DND-41 (cell line): ENCODE data around the gene FMN2.

Experiments
- ATAC-seq: fragments of 200-7000 bp; cut with Tn5 transposase; 3 replicates; pipeline ENCODE4 v1.9.1; 2021; ENCODE audit warnings: low read depth; ENCODE audit not compliant: insufficient read depth
- DNase-seq: peaks from one replicate; pipeline ENCODE4 v3.0.0-alpha.2; 2020
- H2AFZ ChIP-seq: 2 replicates; pipeline ENCODE4 v1.6.0; 2012; ENCODE audit warnings: low read depth, low read length
- H3K27ac ChIP-seq: 2 replicates; pipeline ENCODE4 v1.5.1; 2012; ENCODE audit warnings: low read length, inconsistent platforms
- H3K27me3 ChIP-seq: fragments of 200-600 bp; sonication (generic); 2 replicates; pipeline ENCODE4 v1.6.0; 2012; ENCODE audit warnings: low read length, mild to moderate bottlenecking, inconsistent platforms; ENCODE audit not compliant: insufficient read depth, poor library complexity
- H3K36me3 ChIP-seq: 2 replicates; pipeline ENCODE4 v1.5.1; 2012; ENCODE audit warnings: low read length, inconsistent platforms; ENCODE audit not compliant: insufficient read depth
- H3K4me1 ChIP-seq: 2 replicates; pipeline ENCODE4 v1.5.1; 2012; ENCODE audit warnings: mild to moderate bottlenecking, low read length; ENCODE audit not compliant: insufficient read depth
- H3K4me2 ChIP-seq: 2 replicates; pipeline ENCODE4 v1.6.0; 2012; ENCODE audit warnings: mild to moderate bottlenecking, moderate library complexity, low read length, inconsistent platforms; ENCODE audit not compliant: insufficient read depth
- H3K4me3 ChIP-seq, 2 experiments: fragments of 200-600 bp in 1 of 2; shearing (Covaris generic) in 1 of 2; 2 replicates each; pipeline ENCODE4 v1.5.1; 2012 to 2016; ENCODE audit warnings: inconsistent platforms in 2 of 2, low read length in 2 of 2, mild to moderate bottlenecking in 2 of 2, low read depth in 1 of 2, moderate library complexity in 1 of 2
- H3K79me2 ChIP-seq: 2 replicates; pipeline ENCODE4 v1.6.0; 2012; ENCODE audit warnings: low read length, inconsistent platforms; ENCODE audit not compliant: insufficient read depth
- H3K9ac ChIP-seq: 2 replicates; pipeline ENCODE4 v1.6.0; 2012; ENCODE audit warnings: low read depth, mild to moderate bottlenecking, inconsistent platforms, low read length, moderate library complexity
- H3K9me3 ChIP-seq: 2 replicates; pipeline ENCODE4 v1.5.1; 2012; ENCODE audit warnings: low read length, moderate library complexity, mild to moderate bottlenecking, inconsistent platforms; ENCODE audit not compliant: insufficient read depth, severe bottlenecking
- H4K20me1 ChIP-seq: 2 replicates; pipeline ENCODE4 v1.6.0; 2012; ENCODE audit warnings: low read length; ENCODE audit not compliant: insufficient read depth
- EZH2 ChIP-seq: IDR thresholded peaks from 3 replicates; pipeline ENCODE4 v1.6.1; 2012; ENCODE audit warnings: borderline replicate concordance, low read depth, mild to moderate bottlenecking, moderate library complexity, low read length, inconsistent platforms; ENCODE audit not compliant: severe bottlenecking
- TF ChIP-seq, protein P1 (sequence below): IDR thresholded peaks from 2 replicates; pipeline ENCODE4 v1.5.1; 2012; ENCODE audit warnings: borderline replicate concordance, low read length, moderate library complexity, mild to moderate bottlenecking; ENCODE audit not compliant: poor library complexity, severe bottlenecking; ENCODE audit errors: extremely low read depth

The FMN2 gene

GRCh38 chr1:240294566-240294965, 202.9 kb downstream of the FMN2 start:
- H4K20me1 ChIP-seq: no peaks in the 10 kb centered on the region
- no peak overlapping the region for H3K27ac ChIP-seq

GRCh38 chr1:240295811-240296210, 204.1 kb downstream of the FMN2 start:
- TF ChIP-seq, protein P1, sequence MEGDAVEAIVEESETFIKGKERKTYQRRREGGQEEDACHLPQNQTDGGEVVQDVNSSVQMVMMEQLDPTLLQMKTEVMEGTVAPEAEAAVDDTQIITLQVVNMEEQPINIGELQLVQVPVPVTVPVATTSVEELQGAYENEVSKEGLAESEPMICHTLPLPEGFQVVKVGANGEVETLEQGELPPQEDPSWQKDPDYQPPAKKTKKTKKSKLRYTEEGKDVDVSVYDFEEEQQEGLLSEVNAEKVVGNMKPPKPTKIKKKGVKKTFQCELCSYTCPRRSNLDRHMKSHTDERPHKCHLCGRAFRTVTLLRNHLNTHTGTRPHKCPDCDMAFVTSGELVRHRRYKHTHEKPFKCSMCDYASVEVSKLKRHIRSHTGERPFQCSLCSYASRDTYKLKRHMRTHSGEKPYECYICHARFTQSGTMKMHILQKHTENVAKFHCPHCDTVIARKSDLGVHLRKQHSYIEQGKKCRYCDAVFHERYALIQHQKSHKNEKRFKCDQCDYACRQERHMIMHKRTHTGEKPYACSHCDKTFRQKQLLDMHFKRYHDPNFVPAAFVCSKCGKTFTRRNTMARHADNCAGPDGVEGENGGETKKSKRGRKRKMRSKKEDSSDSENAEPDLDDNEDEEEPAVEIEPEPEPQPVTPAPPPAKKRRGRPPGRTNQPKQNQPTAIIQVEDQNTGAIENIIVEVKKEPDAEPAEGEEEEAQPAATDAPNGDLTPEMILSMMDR: no peak
- TF ChIP-seq EZH2: no peak

More at GRCh38 chr1:240294566-240294965, 202.9 kb downstream of the FMN2 start:
- ATAC-seq (no peak), DNase-seq (no peak)
- Histone ChIP-seq H3K36me3 (no peaks in the 10 kb centered on the region), H3K9me3 (no peaks in the 10 kb centered on the region), H3K4me1 (no peaks in the 10 kb centered on the region), H3K79me2 (no peaks in the 10 kb centered on the region), H3K4me2 (no peak overlapping the region), H3K9ac (no peak overlapping the region), H3K4me3 (no peak overlapping the region), H3K27me3 (no peaks in the 10 kb centered on the region), H2AFZ (no peak overlapping the region)
- no peak for TF ChIP-seq EZH2
- TF ChIP-seq, protein P1: no peak

GRCh38 chr1:240304466-240304865, 212.8 kb downstream of the FMN2 start:
- DNase-seq (no peak), ATAC-seq (no peak)
- H3K27me3 ChIP-seq: no peaks in the 10 kb centered on the region
- H2AFZ ChIP-seq: no peak overlapping the region
- H3K9me3 ChIP-seq: no peaks in the 10 kb centered on the region
- no peak overlapping the region for H3K9ac ChIP-seq
- no peak overlapping the region for H3K4me2 ChIP-seq
- H3K4me3 ChIP-seq: no peak overlapping the region
- no peaks in the 10 kb centered on the region for H3K36me3 ChIP-seq
- no peaks in the 10 kb centered on the region for H3K4me1 ChIP-seq
- no peaks in the 10 kb centered on the region for H3K79me2 ChIP-seq
- no peak overlapping the region for H3K27ac ChIP-seq
- H4K20me1 ChIP-seq: no peaks in the 10 kb centered on the region
- TF ChIP-seq, protein P1: no peak
- TF ChIP-seq EZH2: no peak

More at GRCh38 chr1:240295811-240296210, 204.1 kb downstream of the FMN2 start:
- no peak overlapping the region for H3K4me3 ChIP-seq
- no peaks in the 10 kb centered on the region for H3K79me2 ChIP-seq
- no peak overlapping the region for H2AFZ ChIP-seq
- H3K9ac ChIP-seq: no peak overlapping the region
- ATAC-seq (no peak), DNase-seq (no peak)
- no peak overlapping the region for H3K4me2 ChIP-seq
- H3K27ac ChIP-seq: no peak overlapping the region
- H3K27me3 ChIP-seq: no peaks in the 10 kb centered on the region
- H3K4me1 ChIP-seq: no peaks in the 10 kb centered on the region
- H3K36me3 ChIP-seq: no peaks in the 10 kb centered on the region
- no peaks in the 10 kb centered on the region for H4K20me1 ChIP-seq
- no peaks in the 10 kb centered on the region for H3K9me3 ChIP-seq

DNA sequence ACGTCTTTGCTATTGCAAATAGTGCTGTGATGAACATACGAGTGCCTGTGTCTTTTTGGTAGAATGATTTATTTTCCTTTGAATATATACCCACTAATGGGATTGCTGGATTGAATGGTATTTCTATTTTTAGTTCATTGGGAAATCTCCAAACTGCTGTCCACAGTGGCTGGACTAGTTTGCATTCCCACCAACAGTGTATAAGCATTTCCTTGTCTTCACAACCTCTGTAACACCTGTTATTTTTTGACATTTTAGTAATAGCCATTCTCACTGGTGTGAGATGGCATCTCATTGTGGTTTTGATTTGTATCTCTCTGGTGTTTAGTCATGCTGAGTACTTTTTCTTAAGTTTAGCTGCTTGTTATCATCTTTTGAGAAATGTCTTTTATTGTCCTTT, 215.0 kb downstream of the FMN2 start:
- no peaks in the 10 kb centered on the region for H3K27me3 ChIP-seq
- no peaks in the 10 kb centered on the region for H3K36me3 ChIP-seq
- H2AFZ ChIP-seq: no peak overlapping the region
- no peak overlapping the region for H3K4me3 ChIP-seq
- ATAC-seq (no peak), DNase-seq (no peak)
- H3K4me2 ChIP-seq: no peak overlapping the region
- H3K4me1 ChIP-seq: no peaks in the 10 kb centered on the region
- H4K20me1 ChIP-seq: no peaks in the 10 kb centered on the region
- H3K9me3 ChIP-seq: no peaks in the 10 kb centered on the region
- H3K9ac ChIP-seq: no peak overlapping the region
- no peak overlapping the region for H3K27ac ChIP-seq
- no peak for TF ChIP-seq EZH2
- TF ChIP-seq, protein P1: no peak
- no peaks in the 10 kb centered on the region for H3K79me2 ChIP-seq
